ENCODE data around the gene UGDH.

UGDH gene

GRCh38 chr4:39527296-39528060 is at the start of gene UGDH:
TSS of gene UGDH (minus strand) at chr4:39527439. CDS start at chr4:39521512, 5,927 bp downstream.
- TF ChIP-seq MAX (IDR thresholded peaks at IDR 0.05; ENCODE audit: low read depth, low read length) (peak; percentile 40; the same call in 1 of the 2 replicates), POLR2A (IDR thresholded peaks at IDR 0.05; ENCODE audit: extremely low read depth, insufficient read length) (peak; percentile 95), MYC (IDR thresholded peaks at IDR 0.05; ENCODE audit: low read depth, low read length) (peak; percentile 53), CTCF (IDR thresholded peaks at IDR 0.05; ENCODE audit: low read depth, low read length) (no peak)

GRCh38 chr4:39574946-39575345 is 47.7 kb upstream of the UGDH start:
- DNase-seq (ENCODE audit: low read depth): no peak
- TF ChIP-seq MAX (IDR thresholded peaks at IDR 0.05; ENCODE audit: low read depth, low read length): no peak
- no peak for TF ChIP-seq MYC (IDR thresholded peaks at IDR 0.05; ENCODE audit: low read depth, low read length)
- TF ChIP-seq POLR2A (IDR thresholded peaks at IDR 0.05; ENCODE audit: extremely low read depth, insufficient read length): no peak
- no peak for TF ChIP-seq CTCF (IDR thresholded peaks at IDR 0.05; ENCODE audit: low read depth, low read length)
- no peak overlapping the region for H3K4me3 ChIP-seq (ENCODE audit: low read depth, low read length)

More at GRCh38 chr4:39527296-39528060, at the start of gene UGDH:
- DNase-seq (ENCODE audit: low read depth): peak; percentile 99
- H3K4me3 ChIP-seq (ENCODE audit: low read depth, low read length): peak within 1 kb of the TSS; percentile 90

- DNase-seq (ENCODE audit: low read depth): no peak
- no peak for TF ChIP-seq CTCF (IDR thresholded peaks at IDR 0.05; ENCODE audit: low read depth, low read length)
- no peak for TF ChIP-seq MAX (IDR thresholded peaks at IDR 0.05; ENCODE audit: low read depth, low read length)
- TF ChIP-seq MYC (IDR thresholded peaks at IDR 0.05; ENCODE audit: low read depth, low read length): no peak
- no peak for TF ChIP-seq POLR2A (IDR thresholded peaks at IDR 0.05; ENCODE audit: extremely low read depth, insufficient read length)
Observed at GRCh38 chr4:39571504-39571903, 44.3 kb upstream of the UGDH start.

DNA sequence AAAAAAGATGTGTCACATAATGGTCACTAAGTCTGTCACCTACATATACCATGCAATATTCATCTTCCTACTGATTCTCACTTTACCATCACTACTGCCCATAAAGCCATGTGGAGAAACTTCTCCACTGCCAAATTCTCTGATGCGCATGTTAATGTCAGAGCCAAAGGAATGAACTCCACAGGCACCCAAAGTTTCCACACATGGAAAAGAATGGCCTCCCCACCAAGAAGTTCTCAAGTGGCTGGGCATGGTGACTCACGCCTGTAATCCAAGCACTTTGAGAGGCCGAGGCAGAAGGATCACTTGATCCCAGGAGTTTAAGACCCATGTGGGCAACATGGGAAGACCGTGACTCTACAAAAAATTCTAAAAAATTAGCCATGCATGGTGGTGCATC is 43.8 kb upstream of the UGDH start:
- TF ChIP-seq MYC (IDR thresholded peaks at IDR 0.05; ENCODE audit: low read depth, low read length) (no peak), MAX (IDR thresholded peaks at IDR 0.05; ENCODE audit: low read depth, low read length) (no peak), CTCF (IDR thresholded peaks at IDR 0.05; ENCODE audit: low read depth, low read length) (no peak), POLR2A (IDR thresholded peaks at IDR 0.05; ENCODE audit: extremely low read depth, insufficient read length) (no peak)
- H3K4me3 ChIP-seq (ENCODE audit: low read depth, low read length): no peak overlapping the region
- no peak for DNase-seq (ENCODE audit: low read depth)

More at GRCh38 chr4:39571504-39571903, 44.3 kb upstream of the UGDH start:
- H3K4me3 ChIP-seq (ENCODE audit: low read depth, low read length): no peak overlapping the region

DNA sequence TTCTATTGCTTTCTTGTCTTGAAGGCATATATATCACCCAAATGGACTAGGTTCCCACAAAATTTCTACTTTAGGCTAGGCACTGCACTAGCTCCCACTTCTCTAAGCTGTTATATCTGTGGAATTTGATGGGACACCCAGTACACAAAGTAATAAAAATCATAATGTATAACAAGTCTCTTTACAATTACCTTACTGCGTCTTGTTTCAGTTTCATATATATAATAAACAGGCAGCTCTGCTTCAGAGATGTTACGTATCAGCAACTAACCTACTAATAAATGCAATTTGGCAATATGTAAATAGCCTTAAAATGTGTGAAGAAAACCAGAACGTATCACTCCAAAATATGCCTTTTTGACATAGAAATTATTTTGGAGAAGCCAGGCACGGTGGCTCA is 42.0 kb upstream of the UGDH start:
- no peak for DNase-seq (ENCODE audit: low read depth)
- TF ChIP-seq MAX (IDR thresholded peaks at IDR 0.05; ENCODE audit: low read depth, low read length) (no peak), POLR2A (IDR thresholded peaks at IDR 0.05; ENCODE audit: extremely low read depth, insufficient read length) (no peak), CTCF (IDR thresholded peaks at IDR 0.05; ENCODE audit: low read depth, low read length) (no peak), MYC (IDR thresholded peaks at IDR 0.05; ENCODE audit: low read depth, low read length) (no peak)
- H3K4me3 ChIP-seq (ENCODE audit: low read depth, low read length): no peak overlapping the region
